IMR-90 (cell line): Measurements from ENCODE around the gene RXFP2.

Experiments
- CEBPB ChIP-seq: IDR thresholded peaks from 2 replicates; pipeline ENCODE4 v1.6.1; 2012; ENCODE audit warnings: low read depth, low read length, improper control_type of control experiment
- CHD1 ChIP-seq: IDR thresholded peaks from 2 replicates; pipeline ENCODE4 v1.6.1; 2012; ENCODE audit warnings: low read depth, low read length, improper control_type of control experiment
- CTCF ChIP-seq: conservative IDR thresholded peaks from 2 replicates; pipeline ENCODE4 v1.5.1; 2012; ENCODE audit warnings: mild to moderate bottlenecking, low read depth, low read length, improper control_type of control experiment
- ELK1 ChIP-seq: fragments of 150-350 bp; IDR thresholded peaks from 2 replicates; pipeline ENCODE4 v1.6.1; 2016; ENCODE audit warnings: low read depth, mild to moderate bottlenecking, low read length, moderate library complexity, borderline replicate concordance
- FOS ChIP-seq: fragments of 150-350 bp; IDR thresholded peaks from 2 replicates; pipeline ENCODE4 v1.6.1; 2016; ENCODE audit warnings: low read depth, low read length
- MAFK ChIP-seq: IDR thresholded peaks from 2 replicates; pipeline ENCODE4 v1.6.1; 2012; ENCODE audit warnings: low read depth, low read length, improper control_type of control experiment
- MXI1 ChIP-seq: IDR thresholded peaks from 2 replicates; pipeline ENCODE4 v1.6.1; 2012; ENCODE audit warnings: low read depth, mild to moderate bottlenecking, low read length, moderate library complexity, borderline replicate concordance
- NFE2L2 ChIP-seq: fragments of 150-350 bp; IDR thresholded peaks from 2 replicates; pipeline ENCODE4 v1.6.1; 2016; ENCODE audit warnings: low read depth, mild to moderate bottlenecking, low read length
- POLR2A ChIP-seq: IDR thresholded peaks from 2 replicates; pipeline ENCODE4 v1.6.1; 2012; ENCODE audit warnings: mild to moderate bottlenecking, low read depth, low read length
- RAD21 ChIP-seq: IDR thresholded peaks from 2 replicates; pipeline ENCODE4 v1.6.1; 2012; ENCODE audit warnings: low read length, improper control_type of control experiment
- RCOR1 ChIP-seq: IDR thresholded peaks from 2 replicates; pipeline ENCODE4 v1.6.1; 2012; ENCODE audit warnings: mild to moderate bottlenecking, low read length, improper control_type of control experiment; ENCODE audit not compliant: insufficient replicate concordance
- RFX5 ChIP-seq: IDR thresholded peaks from 2 replicates; pipeline ENCODE4 v1.8.0; 2012; ENCODE audit warnings: low read depth, mild to moderate bottlenecking, low read length, moderate library complexity
- SMC3 ChIP-seq: fragments of 150-350 bp; IDR thresholded peaks from 2 replicates; pipeline ENCODE4 v1.6.1; 2016; ENCODE audit warnings: low read depth, mild to moderate bottlenecking, antibody characterized with exemption, low read length, moderate library complexity
- USF2 ChIP-seq: fragments of 150-350 bp; IDR thresholded peaks from 2 replicates; pipeline ENCODE4 v1.6.1; 2017; ENCODE audit warnings: mild to moderate bottlenecking, antibody characterized with exemption, low read length, low read depth

- no peak for TF ChIP-seq CTCF
- TF ChIP-seq POLR2A = no peak
- no peak for TF ChIP-seq RAD21
- TF ChIP-seq MXI1 = no peak
- TF ChIP-seq CEBPB = no peak
- no peak for TF ChIP-seq RFX5
- TF ChIP-seq SMC3 = no peak
- TF ChIP-seq FOS = no peak
- TF ChIP-seq MAFK = no peak
- no peak for TF ChIP-seq CHD1
- no peak for TF ChIP-seq ELK1
- TF ChIP-seq RCOR1 = no peak
- TF ChIP-seq USF2 = no peak
- TF ChIP-seq NFE2L2 = no peak
Measured at GRCh38 chr13:31725841-31726240, 13.5 kb upstream of the RXFP2 start.
